ENCODE data around the gene EPSTI1.

DNA sequence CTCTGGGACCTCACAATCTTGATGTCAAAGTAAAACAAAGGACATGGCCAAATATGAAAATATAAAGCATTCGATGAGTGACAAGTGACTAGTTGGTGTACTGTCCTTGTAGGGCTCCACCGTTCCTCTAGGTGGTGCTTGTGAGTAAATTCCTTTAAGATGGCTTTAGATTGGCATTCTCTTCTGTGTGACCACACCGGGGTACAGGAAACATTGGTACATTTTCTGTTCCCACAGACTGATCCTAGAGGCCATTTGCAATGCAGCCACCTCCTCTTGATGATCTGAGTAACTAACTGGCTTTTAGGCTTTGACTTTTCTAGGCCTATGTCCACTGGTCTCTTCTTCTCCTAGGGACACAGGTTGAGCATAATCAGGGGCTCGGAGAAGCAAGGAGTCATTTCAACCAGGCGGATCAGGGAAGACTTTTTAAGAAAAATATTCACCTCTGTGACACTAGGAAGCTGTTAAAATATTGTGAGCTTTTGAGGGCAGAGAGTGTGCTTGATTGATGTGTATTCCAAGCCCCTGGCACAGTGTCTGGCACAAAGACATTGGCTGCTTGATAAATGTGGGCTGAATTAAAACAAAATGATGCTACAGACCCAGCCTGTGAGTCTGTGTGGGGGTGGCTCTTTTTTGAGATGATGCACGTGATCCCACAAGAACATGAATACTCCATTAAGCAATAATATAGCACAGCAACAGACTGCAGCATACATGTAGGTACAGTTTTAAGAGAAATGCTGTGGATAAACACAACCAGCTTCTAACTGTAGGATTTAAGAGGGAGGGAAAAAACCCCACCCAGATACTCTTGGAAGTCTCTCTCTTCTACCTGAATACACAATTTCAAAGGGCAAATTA is 21.0 kb downstream of the EPSTI1 start:
- TF ChIP-seq POLR2A (IDR thresholded peaks at IDR 0.05; ENCODE audit: low read depth, low read length) (no peak), TAF1 (IDR thresholded peaks at IDR 0.05; ENCODE audit: low read depth, low read length) (no peak), POLR2AphosphoS5 (IDR thresholded peaks at IDR 0.05; ENCODE audit: low read depth, low read length) (no peak), SPI1 (IDR thresholded peaks at IDR 0.05; ENCODE audit: low read depth, low read length) (no peak), POU2F2 (IDR thresholded peaks at IDR 0.05; ENCODE audit: low read depth, low read length) (no peak), PAX5 (IDR thresholded peaks at IDR 0.05; ENCODE audit: insufficient read depth, low read length, severe bottlenecking) (no peak)

All from GM12891 (cell line).